Cardiac septum (tissue), 1 donor: Measurements from ENCODE around the gene EHMT1. TPM values are rescaled to one million over a fixed set of nuclear protein-coding genes. Genes with fewer than 3 reads are reported as not detected.
"Not testable (repeated sequence)": the region's sequence is repeated elsewhere in the genome, so short reads cannot be mapped to it uniquely, and the experiment has no call there.

Source experiments
- DNase-seq: peaks from one replicate; pipeline ENCODE4 v3.0.0-alpha.2; 2020; ENCODE audit warnings: low spot score
- intact Hi-C: fragments of 100-400 bp; cut with DNase I; formaldehyde crosslinking; loops from one replicate; pipeline ENCODE4 v1.14.0; 2022
- total RNA-seq: library from RNA; stranded (reverse); fragmentation: NEBNext Ultra II Directional; extraction: Animal tissue kit (Norgen Biotek cat#: 25700); gene quantifications from one replicate; pipeline ENCODE4 v1.2.1, GENCODE V29; 2021
- donor health status: DM: no; HTN: no; CAD: no.

The EHMT1 gene
- total RNA-seq, 1 donor from 2014 or later: 39.8 TPM

GRCh38 chr9:137589441-137590122, 29.2 kb upstream of the EHMT1 start:
- intact Hi-C loops: no loop called here
- DNase-seq: no peak

GRCh38 chr9:137590123-137590468, 28.7 kb upstream of the EHMT1 start:
- intact Hi-C loops: no loop called here
- no peak for DNase-seq

- DNase-seq: peak; percentile 95
- intact Hi-C loops: no loop called here
These were observed 28.1 kb upstream of the EHMT1 start, which contains the start of gene ZMYND19 for GRCh38 chr9:137590469-137591383. ZMYND19 (minus strand) TSS chr9:137590512; CDS start chr9:137590263, 249 bp downstream.

GRCh38 chr9:137592767-137593166, 26.0 kb upstream of the EHMT1 start:
- no peak for DNase-seq
- intact Hi-C loops: no loop called here

GRCh38 chr9:137593176-137593575, 25.6 kb upstream of the EHMT1 start:
- DNase-seq: no peak
- intact Hi-C loops: no loop called here

GRCh38 chr9:137596577-137596976, 22.2 kb upstream of the EHMT1 start:
- intact Hi-C loops, DNase-seq: not testable (repeated sequence)

- intact Hi-C loops: no loop called here
- DNase-seq: no peak
These were observed 19.9 kb upstream of the EHMT1 start for GRCh38 chr9:137598943-137599342.

- DNase-seq: no peak
- intact Hi-C loops: no loop called here
These were observed 16.1 kb upstream of the EHMT1 start for GRCh38 chr9:137602661-137603060.

- DNase-seq: no peak
- intact Hi-C loops: no loop called here
These were observed 14.9 kb upstream of the EHMT1 start for GRCh38 chr9:137603879-137604278.

- intact Hi-C loops: no loop called here
- no peak for DNase-seq
These were observed 14.3 kb upstream of the EHMT1 start for GRCh38 chr9:137604345-137605086.

- intact Hi-C loops: no loop called here
- DNase-seq: peak; percentile 97
These were observed 13.4 kb upstream of the EHMT1 start, which contains the start of gene ARRDC1 for GRCh38 chr9:137605121-137606004. ARRDC1 (plus strand) TSS chr9:137605686; CDS start chr9:137605718, 32 bp downstream.

GRCh38 chr9:137606005-137606621, 12.7 kb upstream of the EHMT1 start:
- DNase-seq: no peak
- intact Hi-C loops: no loop called here

- no peak for DNase-seq
- intact Hi-C loops: no loop called here
These were observed 12.1 kb upstream of the EHMT1 start for GRCh38 chr9:137606734-137607138.

GRCh38 chr9:137607141-137607857, 11.5 kb upstream of the EHMT1 start:
- no peak for DNase-seq
- intact Hi-C loops: no loop called here

- no peak for DNase-seq
- intact Hi-C loops: no loop called here
These were observed 7.9 kb upstream of the EHMT1 start for GRCh38 chr9:137610944-137611343.

GRCh38 chr9:137611623-137612609, 6.9 kb upstream of the EHMT1 start:
- no peak for DNase-seq
- intact Hi-C loops: no loop called here

GRCh38 chr9:137612741-137613142, 6.1 kb upstream of the EHMT1 start:
- intact Hi-C loops: no loop called here
- no peak for DNase-seq
